Heart right ventricle (tissue), 16 donors: ENCODE measurements around the gene APPBP2. TPM values are rescaled to one million over a fixed set of nuclear protein-coding genes. Genes with fewer than 3 reads are reported as not detected.
"Not testable (repeated sequence)": the region's sequence is repeated elsewhere in the genome, so short reads cannot be mapped to it uniquely, and the experiment has no call there.

Experiments used
- ATAC-seq, 8 donors: fragments of 200-7000 bp; cut with Tn5 transposase; one replicate each; pipeline ENCODE4 v1.9.1; 2020; ENCODE audit warnings: mild to moderate bottlenecking in 8 of 8, moderate library complexity in 8 of 8, moderate number of reproducible peaks in 1 of 8
- DNase-seq, 2 donors: peaks; one replicate each; pipeline ENCODE4 v3.0.0-alpha.2; 2020
- H3K27ac ChIP-seq, 10 donors: fragments of 200-600 bp; sonication (generic) in 2 of 10; one replicate each; pipeline versions ENCODE4 v1.5.0 to v1.8.0; 2020 to 2022; ENCODE audit warnings: mild to moderate bottlenecking in 3 of 10
- H3K27me3 ChIP-seq, 7 donors: fragments of 200-600 bp; one replicate each; pipeline ENCODE4 v1.8.0; 2021 to 2022; ENCODE audit warnings: mild to moderate bottlenecking in 2 of 7
- H3K36me3 ChIP-seq, 9 donors: fragments of 200-600 bp; sonication (generic) in 1 of 9; one replicate each; pipeline versions ENCODE4 v1.5.0 to v1.8.0; 2020 to 2022; ENCODE audit warnings: mild to moderate bottlenecking in 2 of 9
- H3K4me1 ChIP-seq, 9 donors: fragments of 200-600 bp; sonication (generic) in 1 of 9; one replicate each; pipeline versions ENCODE4 v1.5.0 to v1.8.0; 2020 to 2022; ENCODE audit warnings: mild to moderate bottlenecking in 4 of 9
- H3K4me3 ChIP-seq, 10 donors: fragments of 200-600 bp; sonication (generic) in 2 of 10; one replicate each; pipeline versions ENCODE4 v1.5.0 to v1.8.0; 2020 to 2022; ENCODE audit warnings: mild to moderate bottlenecking in 7 of 10, moderate library complexity in 2 of 10
- H3K9me3 ChIP-seq, 11 donors: fragments of 200-600 bp in 10 of 11; sonication (generic) in 2 of 11; one replicate each; pipeline versions ENCODE4 v1.5.0 to v1.8.0; 2013 to 2022; ENCODE audit warnings: mild to moderate bottlenecking in 2 of 11, control low read depth in 1 of 11, moderate library complexity in 1 of 11
- CTCF ChIP-seq, 9 donors: fragments of 200-600 bp; sonication (generic) in 2 of 9; IDR thresholded peaks; one replicate each; pipeline versions ENCODE4 v1.5.0 to v1.8.0; 2021 to 2022; ENCODE audit warnings: antibody characterized with exemption in 9 of 9, mild to moderate bottlenecking in 5 of 9, moderate library complexity in 1 of 9
- WGBS, 2 donors: extraction: QIAGEN DNeasy Blood & Tissue Kit; methylation state at CpG; one replicate each; pipeline ENCODE4 v1.1.7; 2013; ENCODE audit warnings: inconsistent platforms in 1 of 2; 5-methylcytosine and 5-hydroxymethylcytosine counted together
- intact Hi-C, 10 donors: fragments of 100-400 bp; cut with DNase I; formaldehyde crosslinking; loops; one replicate each; pipeline versions ENCODE4 v1.11.1 to v1.14.2; 2022
- polyA plus RNA-seq, 2 donors: library from polyadenylated mRNA; stranded (reverse); fragments of 200-250 nt; gene quantifications; one replicate each; pipeline ENCODE4 v1.2.3, GENCODE V29; 2013
- total RNA-seq, 10 donors: library from RNA; stranded (reverse); fragmentation: NEBNext Ultra II Directional in 3 of 10; extraction: Animal tissue kit (Norgen Biotek cat#: 25700) in 3 of 10; gene quantifications; one replicate each; pipeline versions ENCODE4 v1.2.1 to v1.2.4, GENCODE V29; 2021 to 2023
- donor health status: Arrhythmogenic right ventricular cardiomyopathy.
- donor health status: ischemic (EF 13 %, LVEDD 7.1; RV severe dilation, severe dysfunction).
- donor health status: healthy with polysubstance abuse.
- donor health status: DM: no; HTN: yes; CAD: no.
- donor health status: DM: no; HTN: no; CAD: no.
- donor health status: ischemic (EF 25% LVEDD 6.9; RV normal size, moderate dysfunction).
- donor health status: ischemic (EF 25% LVEDD 5.7; RV mildly dilated, moderate dysfunction).
- donor health status: healthy.
- donor health status: DM: yes; HTN: yes; CAD: no.
- donor health status: Ischemic cardiomyopathy.
- donor health status: ischemic (EF 35%, LVEDD 5.7; RV mildly dilated, moderate dysfunction).
- donor health status: nonischemic (EF 11% LVEDD 7.7; RV severe dilation, severe dysfunction).
- donor health status: DM: yes; HTN: yes; CAD: no.
- donor health status: PGD.
- donor health status: ischemic (EF 29% LVEDD 5.4; RV normal size, mild dysfunction).
- donor health status: nonischemic (EF 23%, LVEDD 6.1; RV moderate dilation, normal function).

APPBP2 gene
- total and polyA plus RNA-seq, 12 donors: 4.6 to 22.8 (median 17.2) TPM

- no peaks in the 10 kb centered on the region for H3K27me3 ChIP-seq
- H3K27ac ChIP-seq: no peak overlapping the region
- ATAC-seq: no peak
- intact Hi-C loops: no loop called here
- no peak for TF ChIP-seq CTCF (IDR thresholded peaks at IDR 0.05)
- H3K36me3 ChIP-seq: peaks cover 0 to 97% (median 48%) of the 10 kb centered on the region in 9 donors
- peaks cover 0 to 21% (median 0%) of the 10 kb centered on the region in 11 donors for H3K9me3 ChIP-seq
- no peaks in the 10 kb centered on the region for H3K4me1 ChIP-seq
- H3K4me3 ChIP-seq: no peak overlapping the region
- DNase-seq: no peak
These were observed 30.0 kb downstream of the APPBP2 start for GRCh38 chr17:60496041-60496440.

DNA sequence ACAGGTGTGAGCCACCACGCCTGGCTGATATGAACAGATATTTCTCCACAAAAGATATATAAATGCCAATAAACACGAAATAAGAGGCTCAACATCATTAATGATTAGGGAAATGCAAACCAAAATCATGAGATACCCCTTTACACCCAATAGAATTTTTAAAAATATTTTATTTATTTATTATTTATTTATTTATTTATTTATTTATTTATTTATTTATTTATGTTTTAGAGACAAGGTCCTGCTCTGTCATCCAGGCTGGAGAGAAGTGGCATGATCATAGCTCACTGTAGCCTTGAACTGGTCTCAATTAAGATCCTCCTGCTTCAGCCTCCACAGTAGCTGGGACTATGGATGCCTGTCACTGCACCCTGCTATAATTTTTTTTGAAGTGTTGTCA lies 30.8 kb downstream of the APPBP2 start:
- intact Hi-C loops: no loop called here
- Histone ChIP-seq H3K36me3 (peaks cover 0 to 100% (median 56%) of the 10 kb centered on the region in 9 donors), H3K27ac (no peak overlapping the region), H3K27me3 (no peaks in the 10 kb centered on the region), H3K9me3 (peaks cover 0 to 26% (median 0%) of the 10 kb centered on the region in 11 donors), H3K4me3 (no peak overlapping the region), H3K4me1 (no peaks in the 10 kb centered on the region)
- no peak for TF ChIP-seq CTCF (IDR thresholded peaks at IDR 0.05)
- no peak for DNase-seq
- no peak for ATAC-seq
- 96 to 97% methylated on average over 2 of the region's 2 CpGs for WGBS, 2 donors

GRCh38 chr17:60493847-60494321 lies 32.2 kb downstream of the APPBP2 start:
- intact Hi-C loops: no loop called here
- no peak for TF ChIP-seq CTCF (IDR thresholded peaks at IDR 0.05)
- 82 to 90% methylated on average over 3 of the region's 3 CpGs for WGBS, 2 donors
- no peaks in the 10 kb centered on the region for H3K4me1 ChIP-seq
- H3K9me3 ChIP-seq: peaks cover 0 to 28% (median 0%) of the 10 kb centered on the region in 11 donors
- peaks cover 0 to 100% (median 52%) of the 10 kb centered on the region in 9 donors for H3K36me3 ChIP-seq
- no peaks in the 10 kb centered on the region for H3K27me3 ChIP-seq
- ATAC-seq (no peak), DNase-seq (no peak)
- H3K4me3 ChIP-seq: no peak overlapping the region
- H3K27ac ChIP-seq: no peak overlapping the region

- Histone ChIP-seq H3K4me3 (no peak overlapping the region), H3K27me3 (no peaks in the 10 kb centered on the region), H3K9me3 (peaks cover 0 to 28% (median 0%) of the 10 kb centered on the region in 11 donors), H3K36me3 (peaks cover 0 to 100% (median 57%) of the 10 kb centered on the region in 9 donors), H3K27ac (no peak overlapping the region), H3K4me1 (no peaks in the 10 kb centered on the region)
- intact Hi-C loops: no loop called here
- TF ChIP-seq CTCF (IDR thresholded peaks at IDR 0.05): no peak
- DNase-seq (no peak), ATAC-seq (no peak)
- WGBS, 2 donors: 97 to 98% methylated on average over 3 of the region's 3 CpGs
These were observed 34.3 kb downstream of the APPBP2 start for GRCh38 chr17:60491771-60492170.

GRCh38 chr17:60490594-60490993 lies 35.4 kb downstream of the APPBP2 start:
- H3K4me1 ChIP-seq, H3K4me3 ChIP-seq, intact Hi-C loops, DNase-seq, ATAC-seq, H3K27ac ChIP-seq, H3K27me3 ChIP-seq: not testable (repeated sequence)
- H3K36me3 ChIP-seq: peaks cover 0 to 90% (median 53%) of the 10 kb centered on the region in 9 donors
- WGBS, 2 donors: 96 to 97% methylated on average over 2 of the region's 2 CpGs
- peaks cover 0 to 28% (median 0%) of the 10 kb centered on the region in 11 donors for H3K9me3 ChIP-seq
